RWPE1 (cell line): ENCODE data around the gene PTPRK.

ENCODE experiments used
- CTCF ChIA-PET: fragments of 350-600 bp; sonication (Branson Sonifier 250); formaldehyde crosslinking; extraction: SDS; loops from one replicate; lab custom pipeline; 2021; lab: Yijun Ruan, JAX
- POLR2A ChIA-PET: fragments of 400-600 bp; formaldehyde crosslinking; extraction: SDS; loops from one replicate; lab custom pipeline; 2020; ENCODE audit warnings: antibody characterized with exemption; ENCODE audit not compliant: low non-redundant PET; lab: Yijun Ruan, JAX
- DNase-seq: peaks from one replicate; pipeline ENCODE4 v3.0.0; 2012; ENCODE audit warnings: low spot score
- H3K27ac ChIP-seq: fragments of 450-650 bp; 2 replicates; pipeline ENCODE4 v1.5.1; 2017
- TF ChIP-seq, protein P1 (sequence below): fragments of 450-650 bp; conservative IDR thresholded peaks from 2 replicates; pipeline ENCODE4 v1.5.1; 2017; ENCODE audit warnings: low read depth, mild to moderate bottlenecking

PTPRK gene

DNA sequence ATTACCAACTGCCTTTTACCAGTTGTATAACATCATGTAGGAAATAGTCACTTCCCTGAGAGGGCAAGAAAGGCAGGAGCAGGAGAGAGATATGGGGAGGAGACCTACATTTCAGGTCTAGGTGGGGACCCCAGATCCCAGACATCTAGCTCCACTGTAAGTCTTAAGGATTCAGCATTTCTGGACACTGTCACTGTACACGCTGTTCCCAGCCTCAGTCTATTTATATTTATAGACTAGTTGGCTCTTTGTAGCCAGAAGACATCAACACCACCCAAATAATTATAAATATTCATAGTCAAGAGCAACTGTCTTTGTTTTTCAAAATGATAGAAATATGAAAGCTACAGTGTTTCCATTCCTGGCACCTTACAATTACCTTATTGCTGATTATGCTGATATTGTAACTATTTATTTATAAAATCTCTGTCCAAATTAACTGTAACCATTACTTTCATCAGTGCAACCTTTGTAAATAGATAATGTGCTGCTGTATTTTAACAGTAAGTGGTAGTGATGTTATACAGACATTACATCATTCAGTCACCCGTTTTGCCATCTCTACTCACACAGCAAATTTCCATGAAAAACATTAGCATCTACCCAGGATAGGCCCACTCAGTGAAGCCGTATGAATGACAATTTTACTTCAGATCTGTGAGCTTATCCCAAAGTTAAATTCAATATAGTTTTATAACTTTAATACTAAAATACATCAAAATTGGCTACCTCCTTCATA, 162.8 kb downstream of the PTPRK start:
- DNase-seq, result no peak
- ChIA-PET POLR2A (no interaction called here), CTCF (no interaction called here)
- TF ChIP-seq, protein P1, sequence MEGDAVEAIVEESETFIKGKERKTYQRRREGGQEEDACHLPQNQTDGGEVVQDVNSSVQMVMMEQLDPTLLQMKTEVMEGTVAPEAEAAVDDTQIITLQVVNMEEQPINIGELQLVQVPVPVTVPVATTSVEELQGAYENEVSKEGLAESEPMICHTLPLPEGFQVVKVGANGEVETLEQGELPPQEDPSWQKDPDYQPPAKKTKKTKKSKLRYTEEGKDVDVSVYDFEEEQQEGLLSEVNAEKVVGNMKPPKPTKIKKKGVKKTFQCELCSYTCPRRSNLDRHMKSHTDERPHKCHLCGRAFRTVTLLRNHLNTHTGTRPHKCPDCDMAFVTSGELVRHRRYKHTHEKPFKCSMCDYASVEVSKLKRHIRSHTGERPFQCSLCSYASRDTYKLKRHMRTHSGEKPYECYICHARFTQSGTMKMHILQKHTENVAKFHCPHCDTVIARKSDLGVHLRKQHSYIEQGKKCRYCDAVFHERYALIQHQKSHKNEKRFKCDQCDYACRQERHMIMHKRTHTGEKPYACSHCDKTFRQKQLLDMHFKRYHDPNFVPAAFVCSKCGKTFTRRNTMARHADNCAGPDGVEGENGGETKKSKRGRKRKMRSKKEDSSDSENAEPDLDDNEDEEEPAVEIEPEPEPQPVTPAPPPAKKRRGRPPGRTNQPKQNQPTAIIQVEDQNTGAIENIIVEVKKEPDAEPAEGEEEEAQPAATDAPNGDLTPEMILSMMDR, result no peak
- no peak overlapping the region for H3K27ac ChIP-seq

DNA sequence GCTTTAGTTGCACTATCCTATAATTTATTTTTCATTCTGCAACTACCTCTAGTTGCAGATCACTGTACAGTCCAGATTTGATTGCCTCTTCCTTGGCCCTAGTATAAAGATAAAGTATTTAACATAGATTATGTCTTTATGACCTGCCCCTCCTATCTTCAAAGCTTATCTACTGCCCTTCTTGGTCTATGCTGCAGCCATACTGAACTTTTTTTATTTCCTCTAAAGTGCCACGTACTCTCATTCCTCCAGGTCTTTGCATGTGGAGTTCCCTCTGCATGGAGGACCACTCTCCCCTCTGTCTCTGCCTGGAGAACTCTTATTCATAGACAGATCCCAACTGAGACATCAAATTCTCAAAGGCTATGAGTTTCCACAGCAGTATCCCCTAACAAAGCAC, 168.0 kb downstream of the PTPRK start:
- CTCF ChIA-PET, result no interaction called here
- POLR2A ChIA-PET, result no interaction called here
- TF ChIP-seq, protein P1, result no peak
- H3K27ac ChIP-seq, result no peak overlapping the region
- DNase-seq, result no peak

DNA sequence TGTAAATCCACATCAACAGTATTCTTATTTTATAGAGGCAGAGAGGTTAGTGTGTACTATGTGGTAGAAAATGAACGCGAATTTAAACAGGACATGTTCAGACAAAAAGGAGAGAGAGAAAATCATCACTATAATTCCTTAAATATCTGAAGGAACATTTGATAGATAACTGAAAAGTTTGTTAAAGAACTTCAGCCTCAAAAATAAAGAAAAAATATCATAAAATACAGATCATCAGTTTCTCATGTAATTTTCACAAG, 169.2 kb downstream of the PTPRK start:
- H3K27ac ChIP-seq, result no peak overlapping the region
- ChIA-PET POLR2A (no interaction called here), CTCF (no interaction called here)
- TF ChIP-seq, protein P1, result no peak
- no peak for DNase-seq

DNA sequence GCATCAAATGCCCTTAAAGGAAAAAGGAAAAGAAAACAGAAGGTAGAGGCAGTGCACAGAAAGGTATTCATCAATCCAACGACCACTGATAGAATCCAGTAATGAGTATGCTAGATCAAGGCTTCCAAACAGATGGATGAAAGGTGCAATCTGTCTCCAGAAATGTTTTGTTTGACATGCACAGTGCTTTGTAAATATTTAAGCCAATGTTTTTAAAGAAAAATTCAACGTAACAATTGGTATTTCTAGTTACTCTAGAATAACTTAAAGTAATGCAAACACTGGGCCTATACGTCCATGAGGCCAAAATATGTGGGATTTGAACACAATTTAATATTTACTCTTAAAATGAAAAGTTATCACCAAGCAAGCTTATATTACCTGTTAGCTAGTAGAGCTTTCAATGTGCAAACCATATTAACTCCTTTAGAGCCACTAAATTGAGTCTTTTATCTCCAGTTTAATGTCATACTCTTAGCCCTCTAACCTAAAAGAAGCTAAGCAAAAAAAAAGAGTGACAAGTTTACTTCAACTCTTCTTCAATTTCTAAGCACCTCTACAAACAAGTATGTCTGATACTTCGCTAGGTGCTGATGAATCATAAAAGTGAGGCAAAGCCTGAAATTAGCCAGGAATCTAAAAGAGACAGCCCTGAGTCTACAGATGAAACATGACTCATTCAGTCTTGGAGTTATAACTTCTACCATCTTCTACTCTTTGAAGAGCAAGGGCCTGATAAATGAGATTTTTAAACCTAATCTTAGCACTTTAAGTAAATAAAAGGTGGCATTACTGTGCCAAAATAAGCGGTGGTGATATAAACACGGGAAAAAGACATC, 169.8 kb downstream of the PTPRK start:
- TF ChIP-seq, protein P1, result no peak
- peak; percentile 83 for DNase-seq
- CTCF ChIA-PET, result no interaction called here
- POLR2A ChIA-PET, result no interaction called here
- no peak overlapping the region for H3K27ac ChIP-seq

DNA sequence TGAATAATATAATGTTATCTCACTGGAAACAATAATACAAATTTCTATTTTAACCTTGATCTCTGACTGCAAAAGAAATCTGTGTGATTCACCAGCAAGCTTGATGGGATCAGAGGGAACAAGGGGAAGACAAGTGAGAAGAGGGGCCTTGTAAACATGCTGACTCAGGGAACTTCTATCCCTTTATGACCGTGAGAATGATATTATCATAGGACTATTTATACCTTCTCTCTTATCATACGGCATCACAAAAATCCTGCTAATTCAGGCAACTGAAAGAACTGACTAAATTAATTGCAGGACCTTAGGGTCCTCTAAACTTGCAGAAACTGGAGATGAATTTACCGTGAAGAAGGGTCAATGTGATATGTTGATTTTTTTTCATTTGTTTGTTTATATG, 173.3 kb downstream of the PTPRK start:
- POLR2A ChIA-PET, result no interaction called here

DNA sequence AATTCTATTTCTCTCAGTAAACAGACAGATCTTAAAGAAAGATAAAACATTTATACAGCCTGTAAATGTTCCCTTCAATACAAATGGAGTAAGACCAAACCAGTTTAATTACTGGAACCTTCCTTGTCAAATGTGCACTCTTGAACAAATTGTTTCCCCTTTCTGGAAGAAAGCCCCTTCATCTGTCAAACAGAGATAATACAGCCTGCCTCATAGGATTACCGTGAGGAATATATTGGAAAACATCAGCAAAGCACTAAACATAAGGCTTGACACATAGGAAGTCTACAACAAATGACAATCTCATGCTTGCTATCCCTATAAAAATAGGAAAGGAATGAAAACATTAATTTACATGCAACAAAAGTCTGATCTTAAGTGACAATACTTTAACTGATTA, 173.8 kb downstream of the PTPRK start:
- no peak for DNase-seq
- H3K27ac ChIP-seq, result no peak overlapping the region
- POLR2A ChIA-PET, result no interaction called here
- TF ChIP-seq, protein P1, result no peak
- CTCF ChIA-PET, result no interaction called here

More for the DNA sequence above, 173.3 kb downstream of the PTPRK start:
- CTCF ChIA-PET, result interaction anchor here (0.8 kb wide), 1 partner anchor 1023 kb away, joined by 4 read pairs; no protein-coding TSS in a partner anchor
- no peak overlapping the region for H3K27ac ChIP-seq
- no peak for DNase-seq
- TF ChIP-seq, protein P1, result no peak
